ENCODE data around the gene NOS3. TPM values are rescaled to one million over a fixed set of nuclear protein-coding genes. Genes with fewer than 3 reads are reported as not detected.
A peak's percentile ranks its signal among the peaks of the same experiment; 100 is the strongest.

Gene NOS3
- total and polyA plus RNA-seq, 9 of the 15 experiments (the other 6 are each of a cell fraction or from before 2014, with no cell fraction given): 1.1 to 121 (median 23.6) TPM

GRCh38 chr7:151008511-151009323 lies 17.9 kb downstream of the NOS3 start (continued):
- TF ChIP-seq ZNF407 (IDR thresholded peaks at IDR 0.05; ENCODE audit: low read depth) (no peak), ZNF311 (CRISPR knock-in tag; IDR thresholded peaks at IDR 0.05) (peak; percentile 47; the same call in 1 of the 2 replicates), PRDM10 (IDR thresholded peaks at IDR 0.05; ENCODE audit: partially characterized antibody) (peak; percentile 97), ZNF41 (CRISPR knock-in tag; conservative IDR thresholded peaks at IDR 0.05) (no peak), TSC22D4 (tag; IDR thresholded peaks at IDR 0.05) (no peak)
- TF ChIP-seq, protein P1, sequence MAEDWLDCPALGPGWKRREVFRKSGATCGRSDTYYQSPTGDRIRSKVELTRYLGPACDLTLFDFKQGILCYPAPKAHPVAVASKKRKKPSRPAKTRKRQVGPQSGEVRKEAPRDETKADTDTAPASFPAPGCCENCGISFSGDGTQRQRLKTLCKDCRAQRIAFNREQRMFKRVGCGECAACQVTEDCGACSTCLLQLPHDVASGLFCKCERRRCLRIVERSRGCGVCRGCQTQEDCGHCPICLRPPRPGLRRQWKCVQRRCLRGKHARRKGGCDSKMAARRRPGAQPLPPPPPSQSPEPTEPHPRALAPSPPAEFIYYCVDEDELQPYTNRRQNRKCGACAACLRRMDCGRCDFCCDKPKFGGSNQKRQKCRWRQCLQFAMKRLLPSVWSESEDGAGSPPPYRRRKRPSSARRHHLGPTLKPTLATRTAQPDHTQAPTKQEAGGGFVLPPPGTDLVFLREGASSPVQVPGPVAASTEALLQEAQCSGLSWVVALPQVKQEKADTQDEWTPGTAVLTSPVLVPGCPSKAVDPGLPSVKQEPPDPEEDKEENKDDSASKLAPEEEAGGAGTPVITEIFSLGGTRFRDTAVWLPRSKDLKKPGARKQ (CRISPR knock-in tag; IDR thresholded peaks at IDR 0.05): no peak

All from K562 (cell line).